Hepatocyte (in vitro differentiated cells): ENCODE data around the gene RPL7A. TPM values are rescaled to one million over a fixed set of nuclear protein-coding genes. Genes with fewer than 3 reads are reported as not detected.

Experiments used
- DNase-seq: peaks from one replicate; pipeline ENCODE4 v3.0.0-alpha.2; 2016; ENCODE audit warnings: low spot score
- H2AFZ ChIP-seq: fragments of 200-600 bp; sonication (generic); 2 replicates; pipeline ENCODE4 v1.6.0; 2016; ENCODE audit warnings: antibody characterized with exemption, mild to moderate bottlenecking
- H3K27ac ChIP-seq: fragments of 200-600 bp; sonication (generic); 2 replicates; pipeline ENCODE4 v1.5.1; 2016; ENCODE audit warnings: mild to moderate bottlenecking
- H3K27me3 ChIP-seq: fragments of 200-600 bp; sonication (generic); 2 replicates; pipeline ENCODE4 v1.6.1; 2016
- H3K36me3 ChIP-seq: fragments of 200-600 bp; sonication (generic); replicated peaks from 2 replicates; pipeline ENCODE4 v1.5.1; 2016; ENCODE audit warnings: low read depth; ENCODE audit not compliant: insufficient read depth
- H3K4me1 ChIP-seq: fragments of 200-600 bp; sonication (generic); 2 replicates; pipeline ENCODE4 v1.5.1; 2016; ENCODE audit warnings: mild to moderate bottlenecking, moderate library complexity; ENCODE audit not compliant: insufficient read depth
- H3K4me2 ChIP-seq: fragments of 200-600 bp; sonication (generic); 2 replicates; pipeline ENCODE4 v1.6.0; 2016
- H3K4me3 ChIP-seq: fragments of 200-600 bp; sonication (generic); 2 replicates; pipeline ENCODE4 v1.5.1; 2016; ENCODE audit warnings: mild to moderate bottlenecking
- H3K79me2 ChIP-seq: fragments of 200-600 bp; sonication (generic); 2 replicates; pipeline ENCODE4 v1.6.0; 2017; ENCODE audit warnings: mild to moderate bottlenecking
- H3K9me2 ChIP-seq: fragments of 200-600 bp; sonication (generic); replicated peaks from 2 replicates; pipeline ENCODE4 v1.6.0; 2017; ENCODE audit warnings: mild to moderate bottlenecking; ENCODE audit not compliant: insufficient read depth
- H3K9me3 ChIP-seq: fragments of 200-600 bp; sonication (generic); 2 replicates; pipeline ENCODE4 v1.5.1; 2016; ENCODE audit warnings: low read depth, mild to moderate bottlenecking
- H4K20me1 ChIP-seq: fragments of 200-600 bp; sonication (generic); 2 replicates; pipeline ENCODE4 v1.6.0; 2016; ENCODE audit warnings: mild to moderate bottlenecking; ENCODE audit not compliant: insufficient read depth, poor library complexity, severe bottlenecking
- EZH2 ChIP-seq: fragments of 200-600 bp; sonication (generic); IDR thresholded peaks from 2 replicates; pipeline ENCODE4 v1.6.1; 2016; ENCODE audit warnings: antibody characterized with exemption, mild to moderate bottlenecking, borderline replicate concordance
- EZH2phosphoT487 ChIP-seq: fragments of 200-600 bp; sonication (generic); IDR thresholded peaks from one replicate; pipeline ENCODE4 v1.6.1; 2018; ENCODE audit warnings: antibody characterized with exemption, mild to moderate bottlenecking, low read depth, moderate library complexity; ENCODE audit not compliant: unreplicated experiment, severe bottlenecking
- WGBS: methylation state at CpG from one replicate; pipeline ENCODE4 v1.1.6; 2016; ENCODE audit warnings: low lambda C conversion rate; ENCODE audit errors: missing lambda C conversion rate; 5-methylcytosine and 5-hydroxymethylcytosine counted together
- polyA plus RNA-seq: library from polyadenylated mRNA; unstranded; fragments of >200 nt; fragmentation: Nextera tagmentation; extraction: Ambion mirVana; gene quantifications from 2 replicates; pipeline ENCODE4 v1.2.1, GENCODE V29; 2016
- total RNA-seq: library from RNA; depleted of rRNA; stranded (reverse); fragments of >200 nt; gene quantifications from 2 replicates; pipeline ENCODE4 v1.2.3, GENCODE V29; 2014
- TF ChIP-seq, protein P1 (sequence below): fragments of 200-600 bp; sonication (generic); IDR thresholded peaks from 2 replicates; pipeline ENCODE4 v1.5.1; 2016; ENCODE audit warnings: antibody characterized with exemption, mild to moderate bottlenecking; ENCODE audit not compliant: poor library complexity

Gene RPL7A
- total and polyA plus RNA-seq, 2 experiments from 2014 or later, result 377 to 2,226 TPM

DNA sequence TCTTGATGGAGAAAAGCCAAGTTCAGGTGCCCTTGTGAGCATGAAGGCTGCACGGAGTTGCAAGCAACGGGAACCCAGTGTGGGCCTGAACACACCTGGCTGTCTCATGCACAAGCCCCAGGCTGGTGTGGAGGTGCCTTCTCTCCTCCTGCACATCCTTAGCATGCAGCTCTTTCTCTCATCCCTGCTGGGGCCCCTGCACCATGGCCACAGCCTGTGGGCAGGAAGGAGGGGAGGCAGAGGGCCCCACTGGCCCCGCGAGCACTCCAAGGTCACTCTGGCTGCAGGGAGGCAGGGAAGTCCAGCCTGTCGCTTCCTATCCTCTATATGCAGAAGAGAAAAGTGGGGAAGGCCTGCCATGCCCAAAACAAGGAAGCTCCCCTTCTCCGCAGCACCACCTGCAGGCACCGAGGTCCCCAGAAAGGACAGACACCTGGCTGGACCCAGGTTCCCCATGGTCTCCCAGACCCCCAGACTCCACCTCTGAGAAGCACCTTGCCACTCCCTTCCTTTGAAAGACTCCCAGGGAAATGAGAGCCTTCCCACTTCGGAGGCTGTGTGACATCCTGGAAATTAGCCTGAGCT is 46.8 kb downstream of the RPL7A start:
- no peaks in the 10 kb centered on the region for H3K9me3 ChIP-seq
- H3K9me2 ChIP-seq, result no peaks in the 10 kb centered on the region
- no peaks in the 10 kb centered on the region for H3K79me2 ChIP-seq
- H3K4me2 ChIP-seq, result no peak overlapping the region
- WGBS, result 72% methylated on average over 7 of the region's 8 CpGs
- TF ChIP-seq EZH2phosphoT487, result no peak
- TF ChIP-seq, protein P1, sequence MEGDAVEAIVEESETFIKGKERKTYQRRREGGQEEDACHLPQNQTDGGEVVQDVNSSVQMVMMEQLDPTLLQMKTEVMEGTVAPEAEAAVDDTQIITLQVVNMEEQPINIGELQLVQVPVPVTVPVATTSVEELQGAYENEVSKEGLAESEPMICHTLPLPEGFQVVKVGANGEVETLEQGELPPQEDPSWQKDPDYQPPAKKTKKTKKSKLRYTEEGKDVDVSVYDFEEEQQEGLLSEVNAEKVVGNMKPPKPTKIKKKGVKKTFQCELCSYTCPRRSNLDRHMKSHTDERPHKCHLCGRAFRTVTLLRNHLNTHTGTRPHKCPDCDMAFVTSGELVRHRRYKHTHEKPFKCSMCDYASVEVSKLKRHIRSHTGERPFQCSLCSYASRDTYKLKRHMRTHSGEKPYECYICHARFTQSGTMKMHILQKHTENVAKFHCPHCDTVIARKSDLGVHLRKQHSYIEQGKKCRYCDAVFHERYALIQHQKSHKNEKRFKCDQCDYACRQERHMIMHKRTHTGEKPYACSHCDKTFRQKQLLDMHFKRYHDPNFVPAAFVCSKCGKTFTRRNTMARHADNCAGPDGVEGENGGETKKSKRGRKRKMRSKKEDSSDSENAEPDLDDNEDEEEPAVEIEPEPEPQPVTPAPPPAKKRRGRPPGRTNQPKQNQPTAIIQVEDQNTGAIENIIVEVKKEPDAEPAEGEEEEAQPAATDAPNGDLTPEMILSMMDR, result no peak
- TF ChIP-seq EZH2, result no peak
- no peak for DNase-seq
- no peaks in the 10 kb centered on the region for H4K20me1 ChIP-seq
- no peak overlapping the region for H3K27ac ChIP-seq
- H3K36me3 ChIP-seq, result no peaks in the 10 kb centered on the region
- peaks cover 5% of the 10 kb centered on the region for H3K4me1 ChIP-seq
- no peak overlapping the region for H2AFZ ChIP-seq
- no peak overlapping the region for H3K4me3 ChIP-seq
- no peaks in the 10 kb centered on the region for H3K27me3 ChIP-seq

DNA sequence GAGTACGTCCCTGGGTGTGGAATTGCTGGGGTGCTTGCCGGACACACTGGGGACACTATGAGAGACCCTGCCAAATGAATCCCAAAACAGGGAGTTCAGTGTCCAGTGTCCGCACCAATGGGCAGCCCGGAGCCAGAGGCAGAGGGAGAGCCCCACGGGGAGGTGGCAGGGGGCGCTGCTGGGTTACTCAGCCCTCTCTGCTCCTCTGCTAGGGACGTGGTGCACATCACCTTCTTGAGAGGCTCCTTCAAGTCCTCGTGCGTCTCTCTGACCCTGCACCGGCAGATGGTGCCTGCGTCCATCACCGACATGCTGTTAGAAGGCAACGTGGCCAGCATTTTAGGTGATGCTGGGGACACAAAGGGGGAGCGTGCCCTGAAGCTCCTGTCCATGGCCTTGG is 48.9 kb downstream of the RPL7A start:
- Histone ChIP-seq H4K20me1 (no peaks in the 10 kb centered on the region), H3K27ac (no peak overlapping the region), H3K4me2 (no peak overlapping the region), H3K4me3 (no peak overlapping the region), H3K79me2 (no peaks in the 10 kb centered on the region), H3K27me3 (no peaks in the 10 kb centered on the region), H3K9me2 (no peaks in the 10 kb centered on the region), H3K4me1 (peaks cover 5% of the 10 kb centered on the region), H3K9me3 (no peaks in the 10 kb centered on the region), H3K36me3 (no peaks in the 10 kb centered on the region), H2AFZ (no peak overlapping the region)
- WGBS, result 33% methylated on average over 14 of the region's 14 CpGs
- DNase-seq, result no peak
- TF ChIP-seq EZH2phosphoT487 (no peak), EZH2 (no peak)
- TF ChIP-seq, protein P1, result peak; percentile 15

DNA sequence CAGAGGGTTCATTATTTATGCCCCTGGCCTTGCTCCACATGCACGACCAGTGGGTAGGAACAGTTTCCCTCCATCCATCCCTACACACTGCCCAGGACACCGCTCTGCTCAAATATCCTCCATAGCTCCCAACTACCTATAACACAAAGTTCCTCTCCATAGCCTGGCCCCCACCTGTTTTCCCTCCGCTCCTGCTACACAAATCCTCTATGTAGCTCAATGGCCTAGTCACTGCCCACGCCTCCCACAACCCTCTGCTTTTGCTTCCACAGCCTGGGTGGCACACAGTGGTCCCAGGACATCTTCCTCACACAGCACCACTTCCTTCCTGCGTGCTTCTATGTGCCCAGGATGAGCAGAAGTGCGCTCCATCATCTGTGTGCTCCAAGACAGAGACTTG is 49.4 kb downstream of the RPL7A start:
- no peak overlapping the region for H3K4me3 ChIP-seq
- no peaks in the 10 kb centered on the region for H3K27me3 ChIP-seq
- 82% methylated on average over 6 of the region's 6 CpGs for WGBS

More for the DNA sequence above, 49.4 kb downstream of the RPL7A start:
- no peak for DNase-seq
- Histone ChIP-seq H3K79me2 (no peaks in the 10 kb centered on the region), H3K9me3 (no peaks in the 10 kb centered on the region), H3K27ac (no peak overlapping the region), H2AFZ (no peak overlapping the region), H3K4me1 (peaks cover 5% of the 10 kb centered on the region), H3K4me2 (no peak overlapping the region), H3K36me3 (no peaks in the 10 kb centered on the region), H4K20me1 (no peaks in the 10 kb centered on the region), H3K9me2 (no peaks in the 10 kb centered on the region)
- TF ChIP-seq EZH2phosphoT487 (no peak), EZH2 (no peak)
- TF ChIP-seq, protein P1, result no peak
